ENCODE measurements around the gene TSPAN31.
"Not testable (repeated sequence)": the region's sequence is repeated elsewhere in the genome, so short reads cannot be mapped to it uniquely, and the experiment has no call there.

GRCh38 chr12:57715036-57715748 lies 29.6 kb upstream of the TSPAN31 start:
- not testable (repeated sequence) for TF ChIP-seq CTCF, POLR2A, POLR2AphosphoS5 (IDR thresholded peaks at IDR 0.05)

All from suprapubic skin (tissue), 4 donors.